ENCODE data around the gene ELAVL1. TPM values are rescaled to one million over a fixed set of nuclear protein-coding genes. Genes with fewer than 3 reads are reported as not detected.

Gene ELAVL1
- total and polyA plus RNA-seq, 9 of the 15 experiments (the other 6 are each of a cell fraction or from before 2014, with no cell fraction given) = 4.3 to 172 (median 69.2) TPM

- TF ChIP-seq SRSF7 (optimal IDR thresholded peaks at IDR 0.05; ENCODE audit: low read depth, low read length) (no peak), THAP7 (CRISPR knock-in tag; IDR thresholded peaks at IDR 0.05) (no peak), TRIM24 (IDR thresholded peaks at IDR 0.05) (no peak), CLOCK (CRISPR knock-in tag; IDR thresholded peaks at IDR 0.05; ENCODE audit: borderline replicate concordance) (no peak), SREBF1 (IDR thresholded peaks at IDR 0.05; ENCODE audit: borderline replicate concordance, low read depth, low read length) (no peak), HSF4 (CRISPR knock-in tag; IDR thresholded peaks at IDR 0.05; ENCODE audit: borderline replicate concordance) (no peak), ZNF318 (IDR thresholded peaks at IDR 0.05; ENCODE audit: borderline replicate concordance in 1 of 2, low read depth in 1 of 2) (no peak), CREBBP (IDR thresholded peaks at IDR 0.05; ENCODE audit: low read depth, low read length) (no peak), ZNF274 (IDR thresholded peaks at IDR 0.05; ENCODE audit: borderline replicate concordance, low read depth, low read length) (no peak), ZNF224 (CRISPR knock-in tag; IDR thresholded peaks at IDR 0.05) (no peak), CBX5 (IDR thresholded peaks at IDR 0.05; ENCODE audit: borderline replicate concordance, low read depth) (0 out of 2 replicates have a peak, but pooled peaks have one; percentile 26), JUND (IDR thresholded peaks at IDR 0.05; ENCODE audit: borderline replicate concordance, low read depth, low read length) (no peak), JUND (tag; IDR thresholded peaks at IDR 0.05; ENCODE audit: borderline replicate concordance, low read depth, low read length) (peak; percentile 13; the same call in 1 of the 3 replicates), CBFA2T3 (IDR thresholded peaks at IDR 0.05) (no peak)
Measured at GRCh38 chr19:8001995-8002849, 3.2 kb downstream of the ELAVL1 start (continued).
